IMR-90 (cell line): ENCODE measurements around the gene OGFOD2. TPM values are rescaled to one million over a fixed set of nuclear protein-coding genes. Genes with fewer than 3 reads are reported as not detected.

Experiments
- ATAC-seq: fragments of 200-7000 bp; cut with Tn5 transposase; 2 replicates; pipeline ENCODE4 v1.9.1; 2020; ENCODE audit warnings: low read depth, mild to moderate bottlenecking, moderate library complexity
- BruUV-seq: library from RNA; stranded (reverse); fragments of 400-500 nt; replicated peaks from 2 replicates; lab custom pipeline; 2021; lab: Mats Ljungman, UMichigan
- CTCF ChIA-PET: fragments of 300-600 bp; formaldehyde crosslinking; extraction: SDS; loops from one replicate; lab custom pipeline; 2021; ENCODE audit warnings: antibody characterized with exemption; lab: Yijun Ruan, JAX
- POLR2A ChIA-PET: fragments of 300-600 bp; sonication (Branson Sonifier 250); formaldehyde crosslinking; loops from one replicate; lab custom pipeline; 2022; ENCODE audit warnings: antibody characterized with exemption; ENCODE audit not compliant: unreplicated experiment; lab: Charles Lee
- DNase-seq: peaks from one replicate; pipeline ENCODE4 v3.0.0; 2013
- H2AFZ ChIP-seq: replicated peaks from 2 replicates; pipeline ENCODE3; 2013; ENCODE audit warnings: low read length, mild to moderate bottlenecking; ENCODE audit not compliant: poor library complexity
- H2AK5ac ChIP-seq: 2 replicates; pipeline ENCODE4 v1.6.1; 2013; ENCODE audit warnings: low read depth, low read length, inconsistent platforms
- H2AK9ac ChIP-seq: replicated peaks from 2 replicates; pipeline ENCODE3; 2013; ENCODE audit warnings: mild to moderate bottlenecking, low read depth, low read length, moderate library complexity; ENCODE audit not compliant: poor library complexity
- H2BK120ac ChIP-seq: 2 replicates; pipeline ENCODE4 v1.6.1; 2013; ENCODE audit warnings: low read depth, low read length, inconsistent platforms
- H2BK15ac ChIP-seq: 3 replicates; pipeline ENCODE4 v1.6.1; 2013; ENCODE audit warnings: low read depth, low read length, inconsistent platforms
- H2BK20ac ChIP-seq: 2 replicates; pipeline ENCODE4 v1.6.1; 2013; ENCODE audit warnings: low read depth, mild to moderate bottlenecking, inconsistent platforms, low read length, moderate library complexity
- H2BK5ac ChIP-seq: 2 replicates; pipeline ENCODE4 v1.6.1; 2013; ENCODE audit warnings: mild to moderate bottlenecking, low read depth, low read length, inconsistent platforms; ENCODE audit not compliant: poor library complexity, severe bottlenecking
- H3K14ac ChIP-seq: replicated peaks from 2 replicates; pipeline ENCODE4 v1.6.1; 2013; ENCODE audit warnings: low read depth, low read length, inconsistent platforms
- H3K18ac ChIP-seq: 2 replicates; pipeline ENCODE4 v1.6.1; 2013; ENCODE audit warnings: low read depth, low read length, control low read depth
- H3K23ac ChIP-seq: 2 replicates; pipeline ENCODE4 v1.6.1; 2013; ENCODE audit warnings: low read depth, low read length, inconsistent platforms
- H3K27ac ChIP-seq: 2 replicates; pipeline ENCODE4 v1.5.1; 2013; ENCODE audit warnings: mild to moderate bottlenecking, control low read depth, low read length; ENCODE audit not compliant: insufficient read depth
- H3K27me3 ChIP-seq: 2 replicates; pipeline ENCODE4 v1.6.1; 2013; ENCODE audit warnings: low read length; ENCODE audit not compliant: control insufficient read depth, insufficient read depth
- H3K36me3 ChIP-seq: 2 replicates; pipeline ENCODE4 v1.6.1; 2013; ENCODE audit warnings: low read length, mixed read lengths; ENCODE audit not compliant: control insufficient read depth, insufficient read depth
- H3K4ac ChIP-seq: 2 replicates; pipeline ENCODE4 v1.6.1; 2013; ENCODE audit warnings: low read depth, low read length, inconsistent platforms
- H3K4me1 ChIP-seq: 2 replicates; pipeline ENCODE4 v1.6.1; 2013; ENCODE audit warnings: low read length, mixed read lengths; ENCODE audit not compliant: control insufficient read depth, insufficient read depth
- H3K4me2 ChIP-seq: 2 replicates; pipeline ENCODE4 v1.6.1; 2013; ENCODE audit warnings: low read depth, mild to moderate bottlenecking, control low read depth, low read length, moderate library complexity
- H3K4me3 ChIP-seq: 2 replicates; pipeline ENCODE4 v1.5.1; 2013; ENCODE audit warnings: low read depth, mild to moderate bottlenecking, control low read depth, low read length, moderate library complexity; ENCODE audit not compliant: insufficient read depth
- H3K56ac ChIP-seq: 2 replicates; pipeline ENCODE4 v1.6.1; 2013; ENCODE audit warnings: low read length, inconsistent platforms; ENCODE audit not compliant: insufficient read depth; ENCODE audit errors: extremely low read depth
- H3K79me1 ChIP-seq, 2 experiments: 2 replicates each; pipeline ENCODE4 v1.6.1; 2013; ENCODE audit warnings: low read length in 2 of 2, inconsistent platforms in 1 of 2, low read depth in 1 of 2
- H3K9ac ChIP-seq: 2 replicates; pipeline ENCODE4 v1.6.1; 2013; ENCODE audit warnings: low read depth, low read length, control low read depth
- H3K9me1 ChIP-seq: 2 replicates; pipeline ENCODE4 v1.6.1; 2013; ENCODE audit warnings: low read length, inconsistent platforms; ENCODE audit not compliant: insufficient read depth
- H3K9me3 ChIP-seq: 2 replicates; pipeline ENCODE4 v1.6.1; 2013; ENCODE audit warnings: low read length; ENCODE audit not compliant: control insufficient read depth, insufficient read depth
- H4K20me1 ChIP-seq: 2 replicates; pipeline ENCODE4 v1.6.1; 2013; ENCODE audit warnings: low read length, inconsistent platforms; ENCODE audit not compliant: insufficient read depth
- H4K5ac ChIP-seq: 2 replicates; pipeline ENCODE4 v1.6.1; 2013; ENCODE audit warnings: mild to moderate bottlenecking, low read depth, low read length, control low read depth
- H4K8ac ChIP-seq, 2 experiments: 2 replicates each; pipeline ENCODE4 v1.6.1; 2013; ENCODE audit warnings: low read depth in 2 of 2, low read length in 2 of 2, control low read depth in 1 of 2, inconsistent platforms in 1 of 2
- H4K91ac ChIP-seq: 2 replicates; pipeline ENCODE4 v1.6.1; 2013; ENCODE audit warnings: low read depth, low read length, inconsistent platforms; ENCODE audit not compliant: insufficient read depth
- BHLHE40 ChIP-seq: fragments of 150-350 bp; IDR thresholded peaks from 2 replicates; pipeline ENCODE4 v1.6.1; 2016; ENCODE audit warnings: mild to moderate bottlenecking, low read depth, low read length
- CEBPB ChIP-seq: IDR thresholded peaks from 2 replicates; pipeline ENCODE4 v1.6.1; 2012; ENCODE audit warnings: low read depth, low read length, improper control_type of control experiment
- CHD1 ChIP-seq: IDR thresholded peaks from 2 replicates; pipeline ENCODE4 v1.6.1; 2012; ENCODE audit warnings: low read depth, low read length, improper control_type of control experiment
- FOS ChIP-seq: fragments of 150-350 bp; IDR thresholded peaks from 2 replicates; pipeline ENCODE4 v1.6.1; 2016; ENCODE audit warnings: low read depth, low read length
- MAFK ChIP-seq: IDR thresholded peaks from 2 replicates; pipeline ENCODE4 v1.6.1; 2012; ENCODE audit warnings: low read depth, low read length, improper control_type of control experiment
- MAZ ChIP-seq: IDR thresholded peaks from 2 replicates; pipeline ENCODE4 v1.6.1; 2012; ENCODE audit warnings: low read depth, mild to moderate bottlenecking, low read length, improper control_type of control experiment, moderate library complexity, borderline replicate concordance
- MXI1 ChIP-seq: IDR thresholded peaks from 2 replicates; pipeline ENCODE4 v1.6.1; 2012; ENCODE audit warnings: low read depth, mild to moderate bottlenecking, low read length, moderate library complexity, borderline replicate concordance
- NFE2L2 ChIP-seq: fragments of 150-350 bp; IDR thresholded peaks from 2 replicates; pipeline ENCODE4 v1.6.1; 2016; ENCODE audit warnings: low read depth, mild to moderate bottlenecking, low read length
- POLR2A ChIP-seq: IDR thresholded peaks from 2 replicates; pipeline ENCODE4 v1.6.1; 2012; ENCODE audit warnings: mild to moderate bottlenecking, low read depth, low read length
- RAD21 ChIP-seq: IDR thresholded peaks from 2 replicates; pipeline ENCODE4 v1.6.1; 2012; ENCODE audit warnings: low read length, improper control_type of control experiment
- RCOR1 ChIP-seq: IDR thresholded peaks from 2 replicates; pipeline ENCODE4 v1.6.1; 2012; ENCODE audit warnings: mild to moderate bottlenecking, low read length, improper control_type of control experiment; ENCODE audit not compliant: insufficient replicate concordance
- RFX5 ChIP-seq: IDR thresholded peaks from 2 replicates; pipeline ENCODE4 v1.8.0; 2012; ENCODE audit warnings: low read depth, mild to moderate bottlenecking, low read length, moderate library complexity
- SMC3 ChIP-seq: fragments of 150-350 bp; IDR thresholded peaks from 2 replicates; pipeline ENCODE4 v1.6.1; 2016; ENCODE audit warnings: low read depth, mild to moderate bottlenecking, antibody characterized with exemption, low read length, moderate library complexity
- WGBS, 2 experiments: methylation state at CpG; one replicate each; pipeline versions ENCODE4 v1.1.5 to v1.1.7; 2013; ENCODE audit warnings: missing lambda C conversion rate in 2 of 2; ENCODE audit not compliant: insufficient read length in 1 of 2; ENCODE audit errors: extremely low coverage in 2 of 2; 5-methylcytosine and 5-hydroxymethylcytosine counted together
- dilution Hi-C: fragments of 300-500 bp; cut with HindIII; formaldehyde crosslinking; loops from one replicate; pipeline ENCODE4 v1.14.3; 2018; ENCODE audit warnings: low sequenced_read_pairs; ENCODE audit not compliant: unreplicated experiment
- in situ Hi-C: fragments of 300-500 bp; cut with MboI; formaldehyde crosslinking; loops from 3 replicates; pipeline ENCODE4 v1.14.3; 2019; ENCODE audit warnings: low sequenced_read_pairs, inconsistent platforms, mixed read lengths
- intact Hi-C: fragments of 100-400 bp; cut with micrococcal nuclease; formaldehyde crosslinking; loops from 2 replicates; pipeline ENCODE4 v1.10.0; 2022
- polyA plus RNA-seq, 3 experiments: library from polyadenylated mRNA; depleted of rRNA; stranded (reverse); fragments of >200 nt; gene quantifications; 2 replicates each; pipeline ENCODE4 v1.2.3, GENCODE V29; 2012; ENCODE audit warnings: low replicate concordance in 1 of 3
- total RNA-seq: library from RNA; depleted of rRNA; stranded (reverse); fragments of >200 nt; gene quantifications from 2 replicates; pipeline ENCODE4 v1.2.3, GENCODE V29; 2012
- TF ChIP-seq, protein P1 (sequence below): fragments of 150-350 bp; IDR thresholded peaks from 2 replicates; pipeline ENCODE4 v1.6.1; 2017; ENCODE audit warnings: mild to moderate bottlenecking, antibody characterized with exemption, low read length, low read depth
- TF ChIP-seq, protein P2 (sequence below): fragments of 150-350 bp; IDR thresholded peaks from 2 replicates; pipeline ENCODE4 v1.6.1; 2016; ENCODE audit warnings: low read depth, mild to moderate bottlenecking, low read length, moderate library complexity, borderline replicate concordance
- TF ChIP-seq, protein P3 (sequence below): conservative IDR thresholded peaks from 2 replicates; pipeline ENCODE4 v1.5.1; 2012; ENCODE audit warnings: mild to moderate bottlenecking, low read depth, low read length, improper control_type of control experiment

Gene OGFOD2
- total and polyA plus RNA-seq, 2 of the 4 experiments (the other 2 are of a cell fraction) = 4.3 to 18.2 TPM

DNA sequence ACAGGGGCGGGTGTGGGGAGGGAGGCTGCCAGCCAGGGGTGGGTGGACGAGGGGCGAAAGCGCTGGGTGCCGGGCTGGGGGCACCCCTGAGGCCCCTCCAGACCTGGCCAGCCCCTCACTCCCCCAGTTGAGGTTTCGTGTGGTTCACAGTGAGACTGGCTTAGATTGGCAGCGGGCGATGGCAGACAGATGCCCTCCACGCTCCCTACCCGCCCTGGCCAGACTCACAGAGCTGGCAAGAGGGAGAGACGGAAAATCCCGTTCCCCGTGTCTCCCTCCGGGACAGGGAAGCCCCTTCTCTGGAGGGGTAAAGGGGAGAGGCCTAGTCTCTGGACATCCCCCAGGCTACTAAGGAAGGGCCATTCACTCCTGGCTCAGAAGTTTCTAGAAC is 45.9 kb upstream of the OGFOD2 start:
- H3K4ac ChIP-seq = no peak overlapping the region
- no peak for DNase-seq
- WGBS, 2 experiments = no CpG with 5 or more reads among the region's 14 CpGs
- H2BK20ac ChIP-seq = no peak overlapping the region
- H3K9me1 ChIP-seq = no peaks in the 10 kb centered on the region
- no peak overlapping the region for H3K4me3 ChIP-seq
- no peak overlapping the region for H4K5ac ChIP-seq
- no peaks in the 10 kb centered on the region for H3K79me1 ChIP-seq
- BruUV-seq = no TSS peak
- H4K91ac ChIP-seq = no peak overlapping the region
- no peak overlapping the region for H2BK5ac ChIP-seq
- H4K20me1 ChIP-seq = no peaks in the 10 kb centered on the region
- TF ChIP-seq, protein P1, sequence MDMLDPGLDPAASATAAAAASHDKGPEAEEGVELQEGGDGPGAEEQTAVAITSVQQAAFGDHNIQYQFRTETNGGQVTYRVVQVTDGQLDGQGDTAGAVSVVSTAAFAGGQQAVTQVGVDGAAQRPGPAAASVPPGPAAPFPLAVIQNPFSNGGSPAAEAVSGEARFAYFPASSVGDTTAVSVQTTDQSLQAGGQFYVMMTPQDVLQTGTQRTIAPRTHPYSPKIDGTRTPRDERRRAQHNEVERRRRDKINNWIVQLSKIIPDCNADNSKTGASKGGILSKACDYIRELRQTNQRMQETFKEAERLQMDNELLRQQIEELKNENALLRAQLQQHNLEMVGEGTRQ = no peak
- no peak for TF ChIP-seq CHD1
- no peak for TF ChIP-seq NFE2L2
- TF ChIP-seq SMC3 = no peak
- no peak for TF ChIP-seq CEBPB
- no peak for TF ChIP-seq MAZ
- TF ChIP-seq RFX5 = no peak
- TF ChIP-seq, protein P2, sequence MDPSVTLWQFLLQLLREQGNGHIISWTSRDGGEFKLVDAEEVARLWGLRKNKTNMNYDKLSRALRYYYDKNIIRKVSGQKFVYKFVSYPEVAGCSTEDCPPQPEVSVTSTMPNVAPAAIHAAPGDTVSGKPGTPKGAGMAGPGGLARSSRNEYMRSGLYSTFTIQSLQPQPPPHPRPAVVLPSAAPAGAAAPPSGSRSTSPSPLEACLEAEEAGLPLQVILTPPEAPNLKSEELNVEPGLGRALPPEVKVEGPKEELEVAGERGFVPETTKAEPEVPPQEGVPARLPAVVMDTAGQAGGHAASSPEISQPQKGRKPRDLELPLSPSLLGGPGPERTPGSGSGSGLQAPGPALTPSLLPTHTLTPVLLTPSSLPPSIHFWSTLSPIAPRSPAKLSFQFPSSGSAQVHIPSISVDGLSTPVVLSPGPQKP = no peak
- no peak for TF ChIP-seq POLR2A
- no peak for TF ChIP-seq RCOR1
- no peak for TF ChIP-seq BHLHE40
- no peak for TF ChIP-seq MAFK
- TF ChIP-seq FOS = no peak
- no peak for TF ChIP-seq RAD21
- no peak for TF ChIP-seq MXI1
- TF ChIP-seq, protein P3, sequence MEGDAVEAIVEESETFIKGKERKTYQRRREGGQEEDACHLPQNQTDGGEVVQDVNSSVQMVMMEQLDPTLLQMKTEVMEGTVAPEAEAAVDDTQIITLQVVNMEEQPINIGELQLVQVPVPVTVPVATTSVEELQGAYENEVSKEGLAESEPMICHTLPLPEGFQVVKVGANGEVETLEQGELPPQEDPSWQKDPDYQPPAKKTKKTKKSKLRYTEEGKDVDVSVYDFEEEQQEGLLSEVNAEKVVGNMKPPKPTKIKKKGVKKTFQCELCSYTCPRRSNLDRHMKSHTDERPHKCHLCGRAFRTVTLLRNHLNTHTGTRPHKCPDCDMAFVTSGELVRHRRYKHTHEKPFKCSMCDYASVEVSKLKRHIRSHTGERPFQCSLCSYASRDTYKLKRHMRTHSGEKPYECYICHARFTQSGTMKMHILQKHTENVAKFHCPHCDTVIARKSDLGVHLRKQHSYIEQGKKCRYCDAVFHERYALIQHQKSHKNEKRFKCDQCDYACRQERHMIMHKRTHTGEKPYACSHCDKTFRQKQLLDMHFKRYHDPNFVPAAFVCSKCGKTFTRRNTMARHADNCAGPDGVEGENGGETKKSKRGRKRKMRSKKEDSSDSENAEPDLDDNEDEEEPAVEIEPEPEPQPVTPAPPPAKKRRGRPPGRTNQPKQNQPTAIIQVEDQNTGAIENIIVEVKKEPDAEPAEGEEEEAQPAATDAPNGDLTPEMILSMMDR = no peak
- H2AK9ac ChIP-seq = no peak overlapping the region
- H3K23ac ChIP-seq = no peak overlapping the region
- H3K27ac ChIP-seq = no peak overlapping the region
- no peak overlapping the region for H2BK15ac ChIP-seq
- POLR2A ChIA-PET = no interaction called here
- dilution Hi-C loops (no loop called here), in situ Hi-C loops (no loop called here), intact Hi-C loops (no loop called here)
- H2AK5ac ChIP-seq = no peak overlapping the region
- no peaks in the 10 kb centered on the region for H3K27me3 ChIP-seq
- H2AFZ ChIP-seq = no peak overlapping the region
- no peak overlapping the region for H3K9ac ChIP-seq
- H3K18ac ChIP-seq = no peak overlapping the region
- H3K56ac ChIP-seq = no peak overlapping the region
- no peak for ATAC-seq
- H3K4me2 ChIP-seq = no peak overlapping the region
- no peak overlapping the region for H3K14ac ChIP-seq
- H3K9me3 ChIP-seq = no peaks in the 10 kb centered on the region
- H3K36me3 ChIP-seq = peaks cover 2% of the 10 kb centered on the region
- H3K4me1 ChIP-seq = no peaks in the 10 kb centered on the region
- H2BK120ac ChIP-seq = no peak overlapping the region
- H4K8ac ChIP-seq = no peak overlapping the region
- CTCF ChIA-PET = no interaction called here
